Psoas muscle (tissue), 8 donors: ENCODE results near the gene MRPS15. TPM values are rescaled to one million over a fixed set of nuclear protein-coding genes. Genes with fewer than 3 reads are reported as not detected.
"Not testable (repeated sequence)": the region's sequence is repeated elsewhere in the genome, so short reads cannot be mapped to it uniquely, and the experiment has no call there.

Source experiments
- ATAC-seq, 4 donors: fragments of 200-7000 bp; cut with Tn5 transposase; one replicate each; pipeline ENCODE4 v1.9.1; 2020; ENCODE audit warnings: moderate library complexity in 3 of 4, mild to moderate bottlenecking in 2 of 4
- DNase-seq, 2 donors: peaks; one replicate each; pipeline ENCODE4 v3.0.0-alpha.2; 2020
- H3K27ac ChIP-seq: fragments of 200-600 bp; one replicate; pipeline ENCODE4 v1.8.0; 2022
- H3K27me3 ChIP-seq, 3 donors: fragments of 200-600 bp in 1 of 3; one replicate each; pipeline versions ENCODE4 v1.6.1 to v1.8.0; 2013 to 2022; ENCODE audit warnings: low read length in 2 of 3, mild to moderate bottlenecking in 2 of 3, moderate library complexity in 1 of 3; ENCODE audit not compliant: insufficient read depth in 3 of 3
- H3K36me3 ChIP-seq, 2 donors: fragments of 200-600 bp in 1 of 2; one replicate each; pipeline versions ENCODE4 v1.6.1 to v1.8.0; 2013 to 2022; ENCODE audit warnings: low read depth in 1 of 2, mild to moderate bottlenecking in 1 of 2, moderate library complexity in 1 of 2; ENCODE audit not compliant: insufficient read depth in 1 of 2
- H3K4me1 ChIP-seq: fragments of 200-600 bp; one replicate; pipeline ENCODE4 v1.8.0; 2022
- H3K4me3 ChIP-seq: fragments of 200-600 bp; one replicate; pipeline ENCODE4 v1.8.0; 2022; ENCODE audit warnings: mild to moderate bottlenecking
- H3K9me3 ChIP-seq: fragments of 200-600 bp; one replicate; pipeline ENCODE4 v1.8.0; 2022
- CTCF ChIP-seq: fragments of 200-600 bp; IDR thresholded peaks from one replicate; pipeline ENCODE4 v1.8.0; 2022; ENCODE audit warnings: antibody characterized with exemption
- WGBS, 3 donors: extraction: QIAGEN DNeasy Blood & Tissue Kit; methylation state at CpG; one replicate each; pipeline versions ENCODE4 v1.1.6 to v1.1.7; 2013; 5-methylcytosine and 5-hydroxymethylcytosine counted together
- intact Hi-C, 2 donors: fragments of 100-400 bp; cut with DNase I; formaldehyde crosslinking; loops; one replicate each; pipeline versions ENCODE4 v1.11.0 to v1.14.2; 2022
- long read RNA-seq, 2 donors: library from polyadenylated mRNA; unstranded; transcript quantifications; one replicate each; pipeline ENCODE4 v2.0.0, GENCODE V29; 2021
- polyA plus RNA-seq, 3 donors: library from polyadenylated mRNA; stranded (reverse); fragments of 200-250 nt; gene quantifications; one replicate each; pipeline ENCODE4 v1.2.3, GENCODE V29; 2013
- total RNA-seq, 4 donors: library from RNA; stranded (reverse); fragmentation: NEBNext Ultra II Directional in 2 of 4; extraction: Animal tissue kit (Norgen Biotek cat#: 25700) in 2 of 4; gene quantifications; one replicate each; pipeline versions ENCODE4 v1.2.1 to v1.2.4, GENCODE V29; 2021 to 2023
- donor health status: healthy with polysubstance abuse.
- donor health status: DM: no; HTN: no; CAD: no; lungs with moderate emphysema.
- donor health status: Bipolar disorder and iron deficiency.
- donor health status: healthy.
- donor health status: DM: yes; HTN: yes; CAD: no.
- donor health status: DM: no; HTN: no; CAD: no.
- donor health status: DM: no; HTN: no; CAD: no.
- donor health status: DM: yes; HTN: yes; CAD: no.

Gene MRPS15
- 100 to 1,000 TPM; 127 to 141 (median 131) TPM for total RNA-seq
- polyA plus RNA-seq, result 100 to 1,000 TPM; 233 to 279 (median 247) TPM
- long read RNA-seq, donor 1, transcript MRPS15-201 (8 exons, 1,006 nt), result major isoform, 57 of 57 reads
- long read RNA-seq, donor 1, partial matches to known transcripts, result 0 of 57 reads
- long read RNA-seq, donor 1, other reads (novel, unspliced or antisense), result 0 of 57 reads
- long read RNA-seq, donor 2, transcript MRPS15-201 (8 exons, 1,006 nt), result major isoform, 80 of 84 reads
- long read RNA-seq, donor 2, partial matches to known transcripts, result 0 of 84 reads
- long read RNA-seq, donor 2, other reads (novel, unspliced or antisense), result 3 of 84 reads

- Histone ChIP-seq H3K27ac (peak within 1 kb of the TSS; percentile 96), H3K4me3 (peak within 1 kb of the TSS; percentile 95), H3K36me3 (peaks cover 11 to 35% of the 10 kb centered on the region in 2 donors), H3K27me3 (no peaks in the 10 kb centered on the region), H3K9me3 (no peaks in the 10 kb centered on the region), H3K4me1 (peaks cover 9% of the 10 kb centered on the region)
- WGBS, 3 donors, result 0 to 1% (median 1%) methylated on average over 65 of the region's 65 CpGs
- TF ChIP-seq CTCF, result no peak
- ATAC-seq (peak; percentile 96 to 99 (median 98)), DNase-seq (peak; percentile 97 to 98)
- intact Hi-C loops, result no loop called here
Measured at GRCh38 chr1:36463803-36464604, at the start of gene MRPS15. TSS of gene MRPS15 (minus strand) at chr1:36464384. CDS start at chr1:36464275, 109 bp downstream.

- no peaks in the 10 kb centered on the region for H3K4me1 ChIP-seq
- DNase-seq (no peak), ATAC-seq (no peak)
- TF ChIP-seq CTCF, result no peak
- WGBS, 3 donors, result 57 to 68% (median 58%) methylated on average over 1 of the region's 1 CpG
- intact Hi-C loops, result no loop called here
- H3K27ac ChIP-seq, result no peak overlapping the region
- no peaks in the 10 kb centered on the region for H3K9me3 ChIP-seq
- peaks cover 0 to 13% (median 1%) of the 10 kb centered on the region in 3 donors for H3K27me3 ChIP-seq
- H3K36me3 ChIP-seq, result no peaks in the 10 kb centered on the region
- H3K4me3 ChIP-seq, result no peak overlapping the region
Measured at GRCh38 chr1:36512842-36513241, 48.7 kb upstream of the MRPS15 start.

DNA sequence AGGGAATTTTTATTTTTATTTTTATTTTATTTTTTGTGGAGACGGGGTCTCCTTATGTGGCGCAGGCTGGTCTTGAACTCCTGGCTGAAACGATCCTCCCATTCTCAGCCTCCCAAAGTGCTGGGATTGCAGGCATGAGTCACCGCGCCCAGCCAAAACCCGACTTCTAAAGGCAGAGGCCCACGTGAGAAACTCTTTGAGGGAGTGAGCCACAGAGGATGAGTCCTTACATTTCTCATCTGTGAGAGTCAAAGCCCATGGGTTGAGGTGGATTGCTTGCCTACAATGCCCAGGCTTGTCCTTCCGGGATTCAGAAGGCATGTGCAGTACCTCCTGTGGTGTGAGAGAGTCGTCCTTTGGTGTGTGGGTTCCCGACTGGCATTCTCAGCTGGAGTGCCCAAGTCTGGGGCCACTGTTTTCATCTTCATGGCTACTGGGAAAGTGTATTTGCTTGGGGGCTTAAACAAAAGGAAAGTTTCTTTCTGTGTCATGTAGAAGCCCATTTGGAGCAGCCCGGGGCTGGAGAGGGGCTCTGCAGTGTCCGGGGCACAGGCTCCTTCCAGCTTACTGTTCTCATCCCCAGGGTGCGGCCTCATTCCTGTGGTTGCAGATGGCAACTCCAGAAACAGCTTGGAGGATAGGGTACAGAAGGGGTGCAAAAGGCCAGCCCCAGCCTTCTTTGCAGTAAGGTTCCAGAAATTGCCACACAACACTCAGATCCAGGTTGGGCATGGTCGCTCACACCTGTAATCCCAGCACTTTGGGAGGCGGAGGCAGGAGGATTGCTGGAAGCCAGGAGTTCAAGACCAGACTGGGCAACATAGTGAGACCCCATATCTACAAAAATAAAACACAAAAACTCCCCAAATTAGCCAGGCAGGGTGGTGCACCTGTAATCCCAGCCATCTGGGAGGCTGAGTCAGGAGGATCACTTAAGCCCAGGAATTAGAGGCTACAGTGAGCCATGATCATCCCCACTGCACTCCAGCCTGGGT, 47.9 kb upstream of the MRPS15 start:
- no peak overlapping the region for H3K4me3 ChIP-seq
- ATAC-seq (no peak), DNase-seq (no peak)
- H3K36me3 ChIP-seq, result no peaks in the 10 kb centered on the region
- 66 to 71% (median 69%) methylated on average over 15 of the region's 15 CpGs for WGBS, 3 donors
- no peaks in the 10 kb centered on the region for H3K4me1 ChIP-seq
- no peaks in the 10 kb centered on the region for H3K9me3 ChIP-seq
- intact Hi-C loops, result no loop called here
- TF ChIP-seq CTCF, result no peak
- H3K27me3 ChIP-seq, result peaks cover 0 to 19% (median 4%) of the 10 kb centered on the region in 3 donors
- no peak overlapping the region for H3K27ac ChIP-seq

DNA sequence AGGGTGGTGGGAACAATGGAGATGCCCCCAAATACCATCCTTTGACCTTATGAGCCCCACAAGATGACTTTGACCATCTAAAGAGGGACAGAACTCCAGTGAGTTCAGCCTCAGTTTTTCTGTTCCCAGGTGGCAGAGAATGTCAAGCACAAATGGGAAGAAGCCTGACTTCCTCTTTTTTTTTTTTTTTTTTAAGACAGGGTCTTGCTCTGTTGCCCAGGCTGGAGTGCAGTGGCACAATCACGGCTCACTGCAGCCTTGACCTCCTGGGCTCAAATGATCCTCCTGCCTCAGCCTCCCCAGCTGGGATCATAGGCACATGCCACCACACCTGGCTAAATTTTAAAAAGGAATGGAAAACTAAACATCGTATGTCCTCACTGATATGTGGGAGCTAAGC, 47.0 kb upstream of the MRPS15 start:
- 69 to 83% (median 71%) methylated on average over 2 of the region's 2 CpGs for WGBS, 3 donors
- H3K4me3 ChIP-seq, DNase-seq, H3K4me1 ChIP-seq, intact Hi-C loops, ATAC-seq, H3K9me3 ChIP-seq, H3K27ac ChIP-seq, H3K36me3 ChIP-seq: not testable (repeated sequence)
- H3K27me3 ChIP-seq, result peaks cover 0 to 28% (median 4%) of the 10 kb centered on the region in 3 donors
